H9 (cell line): Measurements from ENCODE around the gene RBMS3. TPM values are rescaled to one million over a fixed set of nuclear protein-coding genes. Genes with fewer than 3 reads are reported as not detected.

Source experiments
- DNase-seq: peaks from one replicate; pipeline ENCODE4 v3.0.0-alpha.2; 2017
- H2AFZ ChIP-seq: one replicate; pipeline ENCODE4 v1.6.1; 2013; ENCODE audit warnings: mild to moderate bottlenecking, low read length, control low read depth, moderate library complexity
- H2AK5ac ChIP-seq: 2 replicates; pipeline ENCODE4 v1.6.1; 2013; ENCODE audit warnings: low read length, control low read depth, mixed read lengths; ENCODE audit not compliant: insufficient read length
- H2BK120ac ChIP-seq: one replicate; pipeline ENCODE4 v1.6.1; 2013; ENCODE audit warnings: low read depth, mild to moderate bottlenecking, low read length, control low read depth, inconsistent platforms; ENCODE audit not compliant: poor library complexity, severe bottlenecking
- H2BK12ac ChIP-seq: 2 replicates; pipeline ENCODE4 v1.6.1; 2013; ENCODE audit warnings: low read length, control low read depth, mixed read lengths, low read depth; ENCODE audit not compliant: insufficient read length
- H2BK15ac ChIP-seq: 2 replicates; pipeline ENCODE4 v1.6.1; 2013; ENCODE audit warnings: low read depth, low read length, control low read depth
- H2BK20ac ChIP-seq: one replicate; pipeline ENCODE4 v1.6.1; 2013; ENCODE audit warnings: low read depth, mild to moderate bottlenecking, low read length, control low read depth, inconsistent platforms; ENCODE audit not compliant: poor library complexity, severe bottlenecking
- H2BK5ac ChIP-seq: 2 replicates; pipeline ENCODE4 v1.6.1; 2013; ENCODE audit warnings: low read length, control low read depth, mixed read lengths; ENCODE audit not compliant: insufficient read length
- H3K14ac ChIP-seq: 2 replicates; pipeline ENCODE4 v1.6.1; 2013; ENCODE audit warnings: low read length, control low read depth; ENCODE audit not compliant: insufficient read depth
- H3K18ac ChIP-seq: 2 replicates; pipeline ENCODE4 v1.6.1; 2013; ENCODE audit warnings: low read depth, mild to moderate bottlenecking, mixed read lengths, low read length, control low read depth; ENCODE audit not compliant: insufficient read length
- H3K23ac ChIP-seq: 2 replicates; pipeline ENCODE4 v1.6.1; 2013; ENCODE audit warnings: low read length, control low read depth, mixed read lengths, low read depth; ENCODE audit not compliant: insufficient read length
- H3K23me2 ChIP-seq: 2 replicates; pipeline ENCODE4 v1.6.1; 2013; ENCODE audit warnings: low read depth, mild to moderate bottlenecking, mixed read lengths, low read length, control low read depth; ENCODE audit not compliant: insufficient read length, poor library complexity, severe bottlenecking
- H3K27ac ChIP-seq: 2 replicates; pipeline ENCODE4 v1.5.1; 2013; ENCODE audit warnings: low read length, control low read depth, mixed read lengths, low read depth; ENCODE audit not compliant: insufficient read length
- H3K27me3 ChIP-seq: 2 replicates; pipeline ENCODE4 v1.6.1; 2013; ENCODE audit warnings: low read length, control low read depth, inconsistent platforms; ENCODE audit not compliant: insufficient read depth
- H3K4ac ChIP-seq: 2 replicates; pipeline ENCODE4 v1.6.1; 2013; ENCODE audit warnings: low read depth, mild to moderate bottlenecking, control low read depth, inconsistent platforms, low read length, moderate library complexity
- H3K4me1 ChIP-seq: 2 replicates; pipeline ENCODE4 v1.6.1; 2013; ENCODE audit warnings: low read length, control low read depth, inconsistent platforms; ENCODE audit not compliant: insufficient read depth
- H3K4me2 ChIP-seq: 2 replicates; pipeline ENCODE4 v1.6.1; 2013; ENCODE audit warnings: low read length, control low read depth, mixed read lengths; ENCODE audit not compliant: insufficient read length, insufficient read depth
- H3K56ac ChIP-seq: 2 replicates; pipeline ENCODE4 v1.6.1; 2013; ENCODE audit warnings: low read depth, mild to moderate bottlenecking, mixed read lengths, low read length, control low read depth; ENCODE audit not compliant: insufficient read length
- H3K79me1 ChIP-seq: 2 replicates; pipeline ENCODE4 v1.6.1; 2013; ENCODE audit warnings: low read depth, mild to moderate bottlenecking, moderate library complexity, low read length, control low read depth, inconsistent platforms; ENCODE audit not compliant: insufficient read depth, poor library complexity, severe bottlenecking
- H3K79me2 ChIP-seq: 2 replicates; pipeline ENCODE4 v1.6.1; 2013; ENCODE audit warnings: low read length, control low read depth, inconsistent platforms; ENCODE audit not compliant: insufficient read depth
- H3K9ac ChIP-seq: 2 replicates; pipeline ENCODE4 v1.6.1; 2013; ENCODE audit warnings: low read length, control low read depth, mixed read lengths; ENCODE audit not compliant: insufficient read length; ENCODE audit errors: extremely low read depth
- H3K9me3 ChIP-seq: one replicate; pipeline ENCODE4 v1.6.1; 2013; ENCODE audit warnings: low read depth, low read length, inconsistent platforms; ENCODE audit not compliant: control insufficient read depth
- H3T11ph ChIP-seq: one replicate; pipeline ENCODE4 v1.6.1; 2013; ENCODE audit warnings: mild to moderate bottlenecking, low read length, control low read depth, inconsistent platforms
- H4K20me1 ChIP-seq: one replicate; pipeline ENCODE4 v1.6.1; 2013; ENCODE audit not compliant: control insufficient read depth, insufficient read length, insufficient read depth
- H4K5ac ChIP-seq: 2 replicates; pipeline ENCODE4 v1.6.1; 2013; ENCODE audit warnings: low read depth, mild to moderate bottlenecking, mixed read lengths, low read length, control low read depth; ENCODE audit not compliant: insufficient read length
- H4K8ac ChIP-seq: replicated peaks from 2 replicates; pipeline ENCODE4 v1.6.1; 2013; ENCODE audit warnings: low read length, control low read depth, mixed read lengths, low read depth; ENCODE audit not compliant: insufficient read length
- H4K91ac ChIP-seq: 2 replicates; pipeline ENCODE4 v1.6.1; 2013; ENCODE audit warnings: low read depth, mild to moderate bottlenecking, moderate library complexity, mixed read lengths, low read length, control low read depth; ENCODE audit not compliant: insufficient read length
- H3K27ac Mint-ChIP-seq, 3 experiments: 2 replicates in 2 of 3; 3 replicates in 1 of 3; pipeline ENCODE4 v1.8.0; 2020 to 2021; ENCODE audit warnings: mixed read lengths in 3 of 3, mild to moderate bottlenecking in 1 of 3, moderate library complexity in 1 of 3
- H3K27me3 Mint-ChIP-seq: 2 replicates; pipeline ENCODE4 v1.8.0; 2021; ENCODE audit warnings: low read depth, mild to moderate bottlenecking, moderate library complexity, mixed read lengths
- H3K36me3 Mint-ChIP-seq, 3 experiments: 2 replicates in 2 of 3; 3 replicates in 1 of 3; pipeline ENCODE4 v1.8.0; 2020 to 2021; ENCODE audit warnings: low read depth in 3 of 3, mixed read lengths in 3 of 3; ENCODE audit not compliant: insufficient read depth in 1 of 3
- H3K4me1 Mint-ChIP-seq, 2 experiments: 2 replicates each; pipeline ENCODE4 v1.8.0; 2020; ENCODE audit warnings: mixed read lengths in 2 of 2
- H3K4me3 Mint-ChIP-seq, 2 experiments: 2 replicates in 1 of 2; 3 replicates in 1 of 2; pipeline ENCODE4 v1.8.0; 2020 to 2021; ENCODE audit warnings: mild to moderate bottlenecking in 2 of 2, mixed read lengths in 2 of 2, moderate library complexity in 1 of 2
- H3K9me3 Mint-ChIP-seq, 2 experiments: 2 replicates in 1 of 2; 3 replicates in 1 of 2; pipeline ENCODE4 v1.8.0; 2020; ENCODE audit warnings: mild to moderate bottlenecking in 2 of 2, mixed read lengths in 2 of 2, moderate library complexity in 1 of 2
- WGBS: extraction: QIAGEN DNeasy Blood & Tissue Kit; methylation state at CpG from one replicate; pipeline ENCODE4 v1.1.7; 2013; ENCODE audit warnings: missing lambda C conversion rate, low lambda C conversion rate, mixed read lengths; ENCODE audit not compliant: insufficient read length; ENCODE audit errors: extremely low coverage; 5-methylcytosine and 5-hydroxymethylcytosine counted together
- total RNA-seq: library from RNA; stranded (reverse); gene quantifications from 2 replicates; pipeline ENCODE4 v1.2.1, GENCODE V29; 2021
- TF ChIP-seq, protein P1 (sequence below): fragments of 200-600 bp; sonication (generic); conservative IDR thresholded peaks from 3 replicates; pipeline ENCODE4 v1.8.0; 2021; ENCODE audit warnings: antibody characterized with exemption, mild to moderate bottlenecking

Gene RBMS3
- total RNA-seq, 1 experiment from 2014 or later: 8.1 TPM

DNA sequence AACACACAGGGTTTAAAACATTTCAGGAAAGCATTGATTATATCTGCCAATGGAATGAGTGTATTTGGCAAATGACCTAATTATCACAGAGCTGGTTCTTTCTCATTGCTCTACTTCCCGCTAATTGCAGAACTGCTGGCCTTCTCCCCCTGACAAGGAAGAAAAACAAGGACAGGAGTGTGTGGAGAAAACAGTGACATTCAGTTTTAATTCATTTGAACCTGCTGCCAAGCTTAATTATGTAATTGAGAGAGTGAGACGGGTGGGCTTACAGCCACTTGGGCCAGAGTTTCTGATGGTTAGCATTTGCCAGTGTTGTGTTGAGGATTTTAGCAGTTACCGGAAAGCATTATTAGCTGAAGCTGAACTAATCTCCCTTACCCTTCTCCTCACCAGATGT, 301.4 kb downstream of the RBMS3 start:
- Histone ChIP-seq H2BK5ac (no peak overlapping the region), H2AK5ac (no peak overlapping the region), H2AFZ (no peak overlapping the region), H3K9me3 (no peaks in the 10 kb centered on the region), H3K4me2 (no peak overlapping the region), H3K18ac (no peak overlapping the region), H3K23me2 (no peaks in the 10 kb centered on the region), H3T11ph (no peak overlapping the region), H2BK15ac (no peak overlapping the region), H2BK20ac (no peak overlapping the region), H3K27ac (no peak overlapping the region), H2BK12ac (no peak overlapping the region), H3K9ac (no peak overlapping the region), H3K4ac (no peak overlapping the region), H3K27me3 (no peaks in the 10 kb centered on the region), H3K23ac (no peak overlapping the region), H3K79me2 (no peaks in the 10 kb centered on the region), H3K56ac (no peak overlapping the region), H2BK120ac (no peak overlapping the region), H4K5ac (no peak overlapping the region), H4K20me1 (no peaks in the 10 kb centered on the region), H4K8ac (no peak overlapping the region), H3K4me1 (no peaks in the 10 kb centered on the region), H4K91ac (no peak overlapping the region), H3K79me1 (no peaks in the 10 kb centered on the region), H3K14ac (no peak overlapping the region)
- TF ChIP-seq, protein P1, sequence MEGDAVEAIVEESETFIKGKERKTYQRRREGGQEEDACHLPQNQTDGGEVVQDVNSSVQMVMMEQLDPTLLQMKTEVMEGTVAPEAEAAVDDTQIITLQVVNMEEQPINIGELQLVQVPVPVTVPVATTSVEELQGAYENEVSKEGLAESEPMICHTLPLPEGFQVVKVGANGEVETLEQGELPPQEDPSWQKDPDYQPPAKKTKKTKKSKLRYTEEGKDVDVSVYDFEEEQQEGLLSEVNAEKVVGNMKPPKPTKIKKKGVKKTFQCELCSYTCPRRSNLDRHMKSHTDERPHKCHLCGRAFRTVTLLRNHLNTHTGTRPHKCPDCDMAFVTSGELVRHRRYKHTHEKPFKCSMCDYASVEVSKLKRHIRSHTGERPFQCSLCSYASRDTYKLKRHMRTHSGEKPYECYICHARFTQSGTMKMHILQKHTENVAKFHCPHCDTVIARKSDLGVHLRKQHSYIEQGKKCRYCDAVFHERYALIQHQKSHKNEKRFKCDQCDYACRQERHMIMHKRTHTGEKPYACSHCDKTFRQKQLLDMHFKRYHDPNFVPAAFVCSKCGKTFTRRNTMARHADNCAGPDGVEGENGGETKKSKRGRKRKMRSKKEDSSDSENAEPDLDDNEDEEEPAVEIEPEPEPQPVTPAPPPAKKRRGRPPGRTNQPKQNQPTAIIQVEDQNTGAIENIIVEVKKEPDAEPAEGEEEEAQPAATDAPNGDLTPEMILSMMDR: no peak
- Mint-ChIP-seq H3K4me3 (no peak overlapping the region), H3K9me3 (no peaks in the 10 kb centered on the region), H3K27me3 (no peaks in the 10 kb centered on the region), H3K4me1 (no peaks in the 10 kb centered on the region), H3K36me3 (no peaks in the 10 kb centered on the region), H3K27ac (no peak overlapping the region)
- WGBS: no CpG with 5 or more reads among the region's 3 CpGs
- no peak for DNase-seq
